DOHH2 (cell line): ENCODE measurements around the gene CTIF.

Experiments
- H3F3A ChIP-seq: fragments of 200-600 bp; sonication (generic), shearing (Covaris generic); 2 replicates; pipeline ENCODE4 v1.6.0; 2016; ENCODE audit warnings: antibody characterized with exemption, mild to moderate bottlenecking; ENCODE audit not compliant: control insufficient read depth, insufficient read depth
- H3K27ac ChIP-seq: fragments of 200-600 bp; sonication (generic); 2 replicates; pipeline ENCODE4 v1.5.1; 2014; ENCODE audit warnings: low read depth, mild to moderate bottlenecking, low read length, moderate library complexity
- H3K27me3 ChIP-seq: fragments of 200-600 bp; sonication (generic); 2 replicates; pipeline ENCODE4 v1.6.1; 2014; ENCODE audit warnings: mild to moderate bottlenecking, low read length, mixed read lengths; ENCODE audit not compliant: control insufficient read depth
- H3K36me3 ChIP-seq: fragments of 200-600 bp; sonication (generic); 2 replicates; pipeline ENCODE4 v1.6.1; 2014; ENCODE audit warnings: mild to moderate bottlenecking, low read length, moderate library complexity, mixed read lengths; ENCODE audit not compliant: control insufficient read depth
- H3K4me1 ChIP-seq: fragments of 200-600 bp; sonication (generic); 2 replicates; pipeline ENCODE4 v1.6.1; 2014; ENCODE audit warnings: mild to moderate bottlenecking, low read length, mixed read lengths; ENCODE audit not compliant: control insufficient read depth
- H3K4me2 ChIP-seq: fragments of 200-600 bp; sonication (generic); 2 replicates; pipeline ENCODE4 v1.6.0; 2014; ENCODE audit warnings: mild to moderate bottlenecking, low read length, moderate library complexity
- H3K4me3 ChIP-seq: fragments of 200-600 bp; sonication (generic); 2 replicates; pipeline ENCODE4 v1.5.1; 2014; ENCODE audit warnings: mild to moderate bottlenecking, low read length, mixed read lengths
- H3K79me2 ChIP-seq: fragments of 200-600 bp; sonication (generic); 2 replicates; pipeline ENCODE4 v1.6.1; 2014; ENCODE audit warnings: mild to moderate bottlenecking, low read length, mixed read lengths; ENCODE audit not compliant: control insufficient read depth
- H3K9me2 ChIP-seq: fragments of 200-600 bp; sonication (generic); replicated peaks from 2 replicates; pipeline ENCODE4 v1.6.1; 2014; ENCODE audit warnings: mild to moderate bottlenecking, low read length, mixed read lengths; ENCODE audit not compliant: control insufficient read depth
- H3K9me3 ChIP-seq: fragments of 200-600 bp; sonication (generic); 2 replicates; pipeline ENCODE4 v1.6.1; 2014; ENCODE audit warnings: antibody characterized with exemption, low read length, mixed read lengths; ENCODE audit not compliant: control insufficient read depth, insufficient read depth
- H4K20me1 ChIP-seq: fragments of 200-600 bp; sonication (generic); 2 replicates; pipeline ENCODE4 v1.6.0; 2014; ENCODE audit warnings: low read depth, mild to moderate bottlenecking, antibody characterized with exemption, low read length, moderate library complexity; ENCODE audit not compliant: control insufficient read depth, insufficient read depth
- CTCF ChIP-seq: fragments of 200-600 bp; sonication (generic); IDR thresholded peaks from one replicate; pipeline ENCODE4 v1.5.1; 2014; ENCODE audit warnings: antibody characterized with exemption, mild to moderate bottlenecking, low read depth, low read length; ENCODE audit not compliant: poor library complexity, severe bottlenecking
- EZH2phosphoT487 ChIP-seq: fragments of 200-600 bp; sonication (generic); IDR thresholded peaks from 2 replicates; pipeline ENCODE4 v1.6.1; 2017; ENCODE audit warnings: borderline replicate concordance, mild to moderate bottlenecking, antibody characterized with exemption, low read length, moderate library complexity, mixed read lengths

The CTIF gene

DNA sequence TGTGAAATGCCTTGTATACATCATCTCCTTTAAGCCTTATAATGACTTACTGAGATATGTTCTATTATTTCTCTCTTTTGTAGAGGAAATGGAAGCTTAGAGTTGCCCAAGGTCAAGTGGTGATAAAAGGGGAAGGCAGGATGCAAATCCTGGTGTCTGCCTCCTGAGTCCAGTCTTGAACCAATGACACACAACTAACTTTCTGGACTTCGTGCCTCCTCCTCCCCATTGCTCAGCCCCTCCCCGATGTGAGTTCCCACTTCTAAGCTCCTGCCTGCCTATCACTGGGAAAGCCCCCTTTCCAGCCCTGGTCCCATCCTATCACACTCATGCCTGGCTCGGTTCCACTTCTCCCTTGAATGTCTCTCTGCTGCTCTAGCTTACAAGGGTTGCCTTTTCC lies 6.9 kb upstream of the CTIF start:
- H4K20me1 ChIP-seq, result no peaks in the 10 kb centered on the region
- no peaks in the 10 kb centered on the region for H3K36me3 ChIP-seq
- H3K4me3 ChIP-seq, result no peak overlapping the region
- H3K4me1 ChIP-seq, result no peaks in the 10 kb centered on the region
- no peak overlapping the region for H3K4me2 ChIP-seq
- H3K79me2 ChIP-seq, result no peaks in the 10 kb centered on the region
- TF ChIP-seq CTCF (no peak), EZH2phosphoT487 (no peak)
- H3F3A ChIP-seq, result no peaks in the 10 kb centered on the region
- H3K27ac ChIP-seq, result no peak overlapping the region
- H3K9me2 ChIP-seq, result no peaks in the 10 kb centered on the region
- H3K9me3 ChIP-seq, result no peaks in the 10 kb centered on the region
- H3K27me3 ChIP-seq, result peaks cover 13% of the 10 kb centered on the region; the same call in 1 of the 2 replicates

- Histone ChIP-seq H3K27me3 (peaks cover 3% of the 10 kb centered on the region; the same call in 1 of the 2 replicates), H3K4me1 (peaks cover 1% of the 10 kb centered on the region; the same call in 1 of the 2 replicates), H3K27ac (no peak overlapping the region), H3K9me3 (no peaks in the 10 kb centered on the region), H3K4me3 (no peak overlapping the region), H3K36me3 (no peaks in the 10 kb centered on the region), H3F3A (no peaks in the 10 kb centered on the region), H3K4me2 (no peak overlapping the region), H3K79me2 (no peaks in the 10 kb centered on the region), H3K9me2 (no peaks in the 10 kb centered on the region), H4K20me1 (no peaks in the 10 kb centered on the region)
- no peak for TF ChIP-seq CTCF
- TF ChIP-seq EZH2phosphoT487, result no peak
Measured at GRCh38 chr18:48533340-48534070, 5.3 kb upstream of the CTIF start.

DNA sequence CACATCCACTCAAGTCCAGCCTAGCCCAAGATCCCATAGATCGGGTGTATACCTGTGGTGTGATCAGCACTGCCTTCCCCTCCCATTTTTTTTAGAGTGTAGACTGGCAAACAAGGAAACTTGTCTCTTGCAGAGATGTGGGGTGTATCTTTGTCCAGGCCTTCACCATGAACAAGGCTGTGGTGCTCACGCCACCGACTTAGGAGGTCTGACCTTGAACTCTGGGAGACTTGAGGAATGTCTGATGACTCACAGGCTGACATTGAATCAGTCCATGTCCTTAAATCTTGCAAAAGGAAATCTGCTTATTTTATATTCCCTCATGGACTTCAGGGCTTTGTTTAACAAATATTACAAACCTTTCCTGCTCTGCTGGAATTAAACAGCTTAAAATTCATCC lies 4.5 kb upstream of the CTIF start:
- H3K4me3 ChIP-seq, result no peak overlapping the region
- no peaks in the 10 kb centered on the region for H4K20me1 ChIP-seq
- peaks cover 6% of the 10 kb centered on the region for H3K4me1 ChIP-seq
- H3K27ac ChIP-seq, result no peak overlapping the region
- peaks cover 5% of the 10 kb centered on the region for H3K27me3 ChIP-seq
- no peaks in the 10 kb centered on the region for H3K36me3 ChIP-seq
- H3K4me2 ChIP-seq, result no peak overlapping the region
- TF ChIP-seq CTCF, result no peak
- no peak for TF ChIP-seq EZH2phosphoT487
- H3F3A ChIP-seq, result no peaks in the 10 kb centered on the region
- H3K79me2 ChIP-seq, result no peaks in the 10 kb centered on the region
- no peaks in the 10 kb centered on the region for H3K9me3 ChIP-seq
- no peaks in the 10 kb centered on the region for H3K9me2 ChIP-seq
